HepG2 (cell line): ENCODE measurements around the gene APOM. TPM values are rescaled to one million over a fixed set of nuclear protein-coding genes. Genes with fewer than 3 reads are reported as not detected.

Experiments
- E2F2 ChIP-seq: sonication (generic); formaldehyde crosslinking; IDR thresholded peaks from 2 replicates; pipeline ENCODE4 v1.4.0; 2020; ENCODE audit warnings: missing genetic modification reagents, borderline replicate concordance
- FOXK2 ChIP-seq: fragments of 450-650 bp; IDR thresholded peaks from 2 replicates; pipeline ENCODE4 v1.6.1; 2016
- ISX ChIP-seq: sonication (generic); formaldehyde crosslinking; conservative IDR thresholded peaks from 2 replicates; pipeline ENCODE4 v1.5.0; 2020; ENCODE audit warnings: missing genetic modification reagents
- KDM5B ChIP-seq: sonication (generic); formaldehyde crosslinking; IDR thresholded peaks from 2 replicates; pipeline ENCODE4 v1.4.0; 2020; ENCODE audit warnings: missing genetic modification reagents, mild to moderate bottlenecking, borderline replicate concordance
- MIER2 ChIP-seq: IDR thresholded peaks from 2 replicates; pipeline ENCODE4 v1.6.1; 2016; ENCODE audit warnings: missing biosample characterization, missing genetic modification reagents
- NR3C1 ChIP-seq: sonication (generic); formaldehyde crosslinking; IDR thresholded peaks from 2 replicates; pipeline ENCODE4 v1.4.0; 2020; ENCODE audit warnings: missing genetic modification reagents
- PATZ1 ChIP-seq: sonication (generic); formaldehyde crosslinking; IDR thresholded peaks from 2 replicates; pipeline ENCODE4 v1.4.0; 2020; ENCODE audit warnings: missing genetic modification reagents
- POGK ChIP-seq: sonication (generic); formaldehyde crosslinking; conservative IDR thresholded peaks from 2 replicates; pipeline ENCODE4 v1.8.0; 2022; ENCODE audit warnings: mild to moderate bottlenecking, moderate library complexity, missing genetic modification reagents
- POLR2AphosphoS5 ChIP-seq: IDR thresholded peaks from 2 replicates; pipeline ENCODE4 v1.6.1; 2012; ENCODE audit warnings: low read depth, low read length
- SSRP1 ChIP-seq: IDR thresholded peaks from 2 replicates; pipeline ENCODE4 v1.6.1; 2016; ENCODE audit warnings: control low read depth
- ZFYVE20 ChIP-seq: sonication (generic); formaldehyde crosslinking; IDR thresholded peaks from 2 replicates; pipeline ENCODE4 v1.8.0; 2023; ENCODE audit warnings: low read depth, mild to moderate bottlenecking, moderate library complexity, missing genetic modification reagents, borderline replicate concordance
- ZNF160 ChIP-seq: sonication (generic); formaldehyde crosslinking; IDR thresholded peaks from 2 replicates; pipeline ENCODE4 v1.8.0; 2022; ENCODE audit warnings: mild to moderate bottlenecking, inconsistent platforms, missing genetic modification reagents
- ZNF468 ChIP-seq: sonication (generic); formaldehyde crosslinking; IDR thresholded peaks from 2 replicates; pipeline ENCODE4 v1.8.0; 2022; ENCODE audit warnings: mild to moderate bottlenecking, moderate library complexity, missing genetic modification reagents
- ZNF577 ChIP-seq: sonication (generic); formaldehyde crosslinking; IDR thresholded peaks from 2 replicates; pipeline ENCODE4 v1.4.0; 2020; ENCODE audit warnings: mild to moderate bottlenecking, low read depth, missing genetic modification reagents, borderline replicate concordance
- ZNF709 ChIP-seq: sonication (generic); formaldehyde crosslinking; IDR thresholded peaks from 2 replicates; pipeline ENCODE4 v1.5.0; 2020; ENCODE audit warnings: mild to moderate bottlenecking, missing genetic modification reagents
- ZNF83 ChIP-seq: sonication (generic); formaldehyde crosslinking; IDR thresholded peaks from 2 replicates; pipeline ENCODE4 v1.4.0; 2020; ENCODE audit warnings: missing genetic modification reagents, mild to moderate bottlenecking, borderline replicate concordance
- ZNF839 ChIP-seq: sonication (generic); formaldehyde crosslinking; IDR thresholded peaks from 2 replicates; pipeline ENCODE4 v1.4.0; 2020; ENCODE audit warnings: missing genetic modification reagents, mild to moderate bottlenecking, borderline replicate concordance
- ZNF878 ChIP-seq: sonication (generic); formaldehyde crosslinking; IDR thresholded peaks from 2 replicates; pipeline ENCODE4 v1.8.1; 2023; ENCODE audit warnings: mild to moderate bottlenecking, missing genetic modification reagents, moderate library complexity
- polyA plus RNA-seq, 8 experiments: library from polyadenylated mRNA; depleted of rRNA in 3 of 8; stranded (reverse) in 7 of 8; unstranded in 1 of 8; fragments of >200 nt; fragmentation: Illumina TruSeq in 4 of 8; extraction: Trizol in 4 of 8; gene quantifications; 2 replicates each; pipeline versions ENCODE4 v1.2.1 to v1.2.3, GENCODE V29; 2011 to 2016; ENCODE audit warnings: low read depth in 4 of 8, missing spikeins in 1 of 8, mixed read lengths in 1 of 8; ENCODE audit not compliant: insufficient read depth in 1 of 8
- total RNA-seq, 5 experiments: library from RNA; depleted of rRNA; stranded (reverse); fragments of >200 nt; fragmentation: Illumina TruSeq; extraction: Trizol; gene quantifications; 2 replicates each; pipeline ENCODE4 v1.2.3, GENCODE V29; 2016; ENCODE audit warnings: low read depth in 1 of 5
- TF ChIP-seq, protein P1 (sequence below): sonication (generic); formaldehyde crosslinking; IDR thresholded peaks from 2 replicates; pipeline ENCODE4 v1.5.0; 2020; ENCODE audit warnings: mild to moderate bottlenecking, missing genetic modification reagents
- TF ChIP-seq, protein P2 (sequence below): sonication (generic); formaldehyde crosslinking; IDR thresholded peaks from 2 replicates; pipeline ENCODE4 v1.4.0; 2020; ENCODE audit warnings: mild to moderate bottlenecking, missing genetic modification reagents

APOM gene
- total and polyA plus RNA-seq, 2 of the 13 experiments (the other 11 are each of a cell fraction or from before 2014, with no cell fraction given), result 98.2 to 1,140 TPM

DNA sequence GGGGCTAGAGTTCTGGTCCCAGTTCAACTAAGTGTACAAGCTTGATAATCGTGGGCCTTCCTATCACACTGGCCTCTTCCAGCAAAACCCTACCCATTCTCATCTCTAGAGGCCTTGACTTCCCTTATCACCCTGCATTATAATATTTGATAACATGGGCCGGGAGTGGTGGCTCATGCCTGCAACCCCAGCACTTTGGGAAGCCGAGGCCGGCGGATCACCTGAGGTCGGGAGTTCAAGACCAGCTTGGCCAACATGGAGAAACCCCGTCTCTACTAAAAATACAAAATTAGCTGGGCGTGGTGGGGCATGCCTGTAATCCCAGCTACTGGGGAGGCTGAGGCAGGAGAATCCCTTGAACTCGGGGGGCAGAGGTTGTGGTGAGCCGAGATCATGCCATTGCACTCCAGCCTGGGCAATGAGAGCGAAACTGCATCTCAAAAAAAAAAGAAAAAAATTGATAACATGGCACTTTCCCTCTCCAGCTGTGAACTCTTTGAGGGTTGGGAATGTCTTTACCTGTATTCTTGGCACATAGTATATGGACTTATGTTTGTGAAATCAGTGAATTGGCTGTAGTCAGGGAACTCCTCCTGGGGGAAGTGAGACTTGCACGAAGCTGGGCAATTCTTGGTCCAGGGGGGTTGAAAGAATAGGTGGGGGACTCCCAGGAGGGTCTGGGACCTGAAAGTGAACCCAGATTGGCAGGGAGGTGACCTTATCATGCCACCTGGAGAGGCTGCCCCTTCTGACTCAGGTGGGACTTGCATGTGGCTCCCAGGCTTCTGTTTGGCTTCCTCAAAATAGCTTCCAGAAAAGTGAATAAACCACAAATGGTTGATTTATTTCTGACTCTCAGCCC lies 5.8 kb downstream of the APOM start (continued):
- TF ChIP-seq, protein P1, sequence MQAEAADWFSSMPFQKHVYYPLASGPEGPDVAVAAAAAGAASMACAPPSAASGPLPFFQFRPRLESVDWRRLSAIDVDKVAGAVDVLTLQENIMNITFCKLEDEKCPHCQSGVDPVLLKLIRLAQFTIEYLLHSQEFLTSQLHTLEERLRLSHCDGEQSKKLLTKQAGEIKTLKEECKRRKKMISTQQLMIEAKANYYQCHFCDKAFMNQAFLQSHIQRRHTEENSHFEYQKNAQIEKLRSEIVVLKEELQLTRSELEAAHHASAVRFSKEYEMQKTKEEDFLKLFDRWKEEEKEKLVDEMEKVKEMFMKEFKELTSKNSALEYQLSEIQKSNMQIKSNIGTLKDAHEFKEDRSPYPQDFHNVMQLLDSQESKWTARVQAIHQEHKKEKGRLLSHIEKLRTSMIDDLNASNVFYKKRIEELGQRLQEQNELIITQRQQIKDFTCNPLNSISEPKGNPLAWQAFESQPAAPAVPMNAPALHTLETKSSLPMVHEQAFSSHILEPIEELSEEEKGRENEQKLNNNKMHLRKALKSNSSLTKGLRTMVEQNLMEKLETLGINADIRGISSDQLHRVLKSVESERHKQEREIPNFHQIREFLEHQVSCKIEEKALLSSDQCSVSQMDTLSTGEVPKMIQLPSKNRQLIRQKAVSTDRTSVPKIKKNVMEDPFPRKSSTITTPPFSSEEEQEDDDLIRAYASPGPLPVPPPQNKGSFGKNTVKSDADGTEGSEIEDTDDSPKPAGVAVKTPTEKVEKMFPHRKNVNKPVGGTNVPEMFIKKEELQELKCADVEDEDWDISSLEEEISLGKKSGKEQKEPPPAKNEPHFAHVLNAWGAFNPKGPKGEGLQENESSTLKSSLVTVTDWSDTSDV (CRISPR knock-in tag), result no peak; the same call in 1 of the 2 replicates
- TF ChIP-seq MIER2 (no peak), ZNF878 (CRISPR knock-in tag) (no peak), ZNF839 (CRISPR knock-in tag) (no peak), ZFYVE20 (CRISPR knock-in tag) (no peak), ZNF468 (no peak), KDM5B (CRISPR knock-in tag) (peak; percentile 29; the same call in 1 of the 2 replicates), ZNF709 (CRISPR knock-in tag) (peak; percentile 10; the same call in 1 of the 2 replicates), NR3C1 (CRISPR knock-in tag) (no peak), ZNF577 (CRISPR knock-in tag) (no peak), FOXK2 (no peak), ZNF83 (CRISPR knock-in tag) (no peak), POGK (0 out of 2 replicates have a peak, but pooled peaks have one; percentile 42), POLR2AphosphoS5 (peak; percentile 32; the same call in 1 of the 2 replicates), PATZ1 (CRISPR knock-in tag) (no peak), ISX (CRISPR knock-in tag) (no peak), E2F2 (CRISPR knock-in tag) (no peak), SSRP1 (CRISPR knock-in tag) (peak; percentile 48), ZNF160 (CRISPR knock-in tag) (0 out of 2 replicates have a peak, but pooled peaks have one; percentile 24)
- TF ChIP-seq, protein P2, sequence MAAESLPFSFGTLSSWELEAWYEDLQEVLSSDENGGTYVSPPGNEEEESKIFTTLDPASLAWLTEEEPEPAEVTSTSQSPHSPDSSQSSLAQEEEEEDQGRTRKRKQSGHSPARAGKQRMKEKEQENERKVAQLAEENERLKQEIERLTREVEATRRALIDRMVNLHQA (CRISPR knock-in tag), result no peak
